Body of pancreas (tissue), 4 donors: ENCODE data around the gene RPL38.

ENCODE experiments used
- CTCF ChIP-seq, 7 experiments: fragments of 450-650 bp in 4 of 7; fragments of 200-600 bp in 3 of 7; sonication (generic) in 3 of 7; IDR thresholded peaks; one replicate each; pipeline ENCODE4 v1.5.1; 2016 to 2019; ENCODE audit warnings: antibody characterized with exemption in 7 of 7
- POLR2A ChIP-seq, 3 donors: fragments of 450-650 bp; IDR thresholded peaks; one replicate each; pipeline ENCODE4 v1.6.1; 2016; ENCODE audit warnings: antibody characterized with exemption in 3 of 3, mild to moderate bottlenecking in 2 of 3

- TF ChIP-seq POLR2A (IDR thresholded peaks at IDR 0.05) = no peak
- TF ChIP-seq CTCF (IDR thresholded peaks at IDR 0.05) = no peak
Observed at GRCh38 chr17:74220219-74220618, 16.7 kb downstream of the RPL38 start.
